SK-N-MC (cell line): ENCODE measurements around the gene FLNB.

ENCODE experiments used
- EZH2 ChIP-seq: fragments of 200-600 bp; sonication (generic); IDR thresholded peaks from one replicate; pipeline ENCODE4 v1.6.1; 2017; ENCODE audit warnings: antibody characterized with exemption
- FOXP2 ChIP-seq: optimal IDR thresholded peaks from 2 replicates; pipeline ENCODE3; 2011; ENCODE audit warnings: mild to moderate bottlenecking, moderate library complexity; ENCODE audit not compliant: insufficient read depth; ENCODE audit errors: extremely low read length, control extremely low read depth
- POLR2AphosphoS5 ChIP-seq: IDR thresholded peaks from 2 replicates; pipeline ENCODE4 v1.6.1; 2012; ENCODE audit warnings: mild to moderate bottlenecking, low read depth, low read length, borderline replicate concordance

DNA sequence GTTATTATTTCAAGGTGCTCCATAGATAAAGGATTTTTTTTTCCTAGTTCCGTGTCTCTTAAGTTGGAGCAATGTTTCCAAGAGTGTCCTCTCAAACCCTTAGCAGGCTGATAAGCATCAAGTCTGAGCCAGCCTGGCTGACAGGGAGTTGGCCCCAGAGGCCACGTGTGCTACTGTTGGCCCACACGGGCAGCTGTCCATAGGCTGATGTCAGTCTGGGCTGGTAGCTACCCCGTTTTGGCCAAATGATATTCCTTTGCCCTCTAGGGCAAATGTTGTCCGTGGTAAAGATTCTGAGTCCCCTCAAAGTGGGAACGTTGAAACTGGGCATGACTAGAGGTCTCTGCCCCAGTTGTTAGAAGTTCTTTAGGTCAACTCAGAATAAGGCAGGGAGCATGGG, 99.4 kb downstream of the FLNB start:
- TF ChIP-seq EZH2, result no peak
- no peak for TF ChIP-seq POLR2AphosphoS5
- no peak for TF ChIP-seq FOXP2
